IMR-90 (cell line): ENCODE measurements around the gene KRT74. TPM values are rescaled to one million over a fixed set of nuclear protein-coding genes. Genes with fewer than 3 reads are reported as not detected.

Experiments
- ATAC-seq: fragments of 200-7000 bp; cut with Tn5 transposase; 2 replicates; pipeline ENCODE4 v1.9.1; 2020; ENCODE audit warnings: low read depth, mild to moderate bottlenecking, moderate library complexity
- BruUV-seq: library from RNA; stranded (reverse); fragments of 400-500 nt; replicated peaks from 2 replicates; lab custom pipeline; 2021; lab: Mats Ljungman, UMichigan
- CTCF ChIA-PET: fragments of 300-600 bp; formaldehyde crosslinking; extraction: SDS; loops from one replicate; lab custom pipeline; 2021; ENCODE audit warnings: antibody characterized with exemption; lab: Yijun Ruan, JAX
- POLR2A ChIA-PET: fragments of 300-600 bp; sonication (Branson Sonifier 250); formaldehyde crosslinking; loops from one replicate; lab custom pipeline; 2022; ENCODE audit warnings: antibody characterized with exemption; ENCODE audit not compliant: unreplicated experiment; lab: Charles Lee
- DNase-seq: peaks from one replicate; pipeline ENCODE4 v3.0.0; 2013
- H2AFZ ChIP-seq: replicated peaks from 2 replicates; pipeline ENCODE3; 2013; ENCODE audit warnings: low read length, mild to moderate bottlenecking; ENCODE audit not compliant: poor library complexity
- H2AK5ac ChIP-seq: 2 replicates; pipeline ENCODE4 v1.6.1; 2013; ENCODE audit warnings: low read depth, low read length, inconsistent platforms
- H2AK9ac ChIP-seq: replicated peaks from 2 replicates; pipeline ENCODE3; 2013; ENCODE audit warnings: mild to moderate bottlenecking, low read depth, low read length, moderate library complexity; ENCODE audit not compliant: poor library complexity
- H2BK120ac ChIP-seq: 2 replicates; pipeline ENCODE4 v1.6.1; 2013; ENCODE audit warnings: low read depth, low read length, inconsistent platforms
- H2BK15ac ChIP-seq: 3 replicates; pipeline ENCODE4 v1.6.1; 2013; ENCODE audit warnings: low read depth, low read length, inconsistent platforms
- H2BK20ac ChIP-seq: 2 replicates; pipeline ENCODE4 v1.6.1; 2013; ENCODE audit warnings: low read depth, mild to moderate bottlenecking, inconsistent platforms, low read length, moderate library complexity
- H2BK5ac ChIP-seq: 2 replicates; pipeline ENCODE4 v1.6.1; 2013; ENCODE audit warnings: mild to moderate bottlenecking, low read depth, low read length, inconsistent platforms; ENCODE audit not compliant: poor library complexity, severe bottlenecking
- H3K14ac ChIP-seq: replicated peaks from 2 replicates; pipeline ENCODE4 v1.6.1; 2013; ENCODE audit warnings: low read depth, low read length, inconsistent platforms
- H3K18ac ChIP-seq: 2 replicates; pipeline ENCODE4 v1.6.1; 2013; ENCODE audit warnings: low read depth, low read length, control low read depth
- H3K23ac ChIP-seq: 2 replicates; pipeline ENCODE4 v1.6.1; 2013; ENCODE audit warnings: low read depth, low read length, inconsistent platforms
- H3K27ac ChIP-seq: 2 replicates; pipeline ENCODE4 v1.5.1; 2013; ENCODE audit warnings: mild to moderate bottlenecking, control low read depth, low read length; ENCODE audit not compliant: insufficient read depth
- H3K27me3 ChIP-seq: 2 replicates; pipeline ENCODE4 v1.6.1; 2013; ENCODE audit warnings: low read length; ENCODE audit not compliant: control insufficient read depth, insufficient read depth
- H3K36me3 ChIP-seq: 2 replicates; pipeline ENCODE4 v1.6.1; 2013; ENCODE audit warnings: low read length, mixed read lengths; ENCODE audit not compliant: control insufficient read depth, insufficient read depth
- H3K4ac ChIP-seq: 2 replicates; pipeline ENCODE4 v1.6.1; 2013; ENCODE audit warnings: low read depth, low read length, inconsistent platforms
- H3K4me1 ChIP-seq: 2 replicates; pipeline ENCODE4 v1.6.1; 2013; ENCODE audit warnings: low read length, mixed read lengths; ENCODE audit not compliant: control insufficient read depth, insufficient read depth
- H3K4me2 ChIP-seq: 2 replicates; pipeline ENCODE4 v1.6.1; 2013; ENCODE audit warnings: low read depth, mild to moderate bottlenecking, control low read depth, low read length, moderate library complexity
- H3K4me3 ChIP-seq: 2 replicates; pipeline ENCODE4 v1.5.1; 2013; ENCODE audit warnings: low read depth, mild to moderate bottlenecking, control low read depth, low read length, moderate library complexity; ENCODE audit not compliant: insufficient read depth
- H3K56ac ChIP-seq: 2 replicates; pipeline ENCODE4 v1.6.1; 2013; ENCODE audit warnings: low read length, inconsistent platforms; ENCODE audit not compliant: insufficient read depth; ENCODE audit errors: extremely low read depth
- H3K79me1 ChIP-seq, 2 experiments: 2 replicates each; pipeline ENCODE4 v1.6.1; 2013; ENCODE audit warnings: low read length in 2 of 2, inconsistent platforms in 1 of 2, low read depth in 1 of 2
- H3K9ac ChIP-seq: 2 replicates; pipeline ENCODE4 v1.6.1; 2013; ENCODE audit warnings: low read depth, low read length, control low read depth
- H3K9me1 ChIP-seq: 2 replicates; pipeline ENCODE4 v1.6.1; 2013; ENCODE audit warnings: low read length, inconsistent platforms; ENCODE audit not compliant: insufficient read depth
- H3K9me3 ChIP-seq: 2 replicates; pipeline ENCODE4 v1.6.1; 2013; ENCODE audit warnings: low read length; ENCODE audit not compliant: control insufficient read depth, insufficient read depth
- H4K20me1 ChIP-seq: 2 replicates; pipeline ENCODE4 v1.6.1; 2013; ENCODE audit warnings: low read length, inconsistent platforms; ENCODE audit not compliant: insufficient read depth
- H4K5ac ChIP-seq: 2 replicates; pipeline ENCODE4 v1.6.1; 2013; ENCODE audit warnings: mild to moderate bottlenecking, low read depth, low read length, control low read depth
- H4K8ac ChIP-seq, 2 experiments: 2 replicates each; pipeline ENCODE4 v1.6.1; 2013; ENCODE audit warnings: low read depth in 2 of 2, low read length in 2 of 2, control low read depth in 1 of 2, inconsistent platforms in 1 of 2
- H4K91ac ChIP-seq: 2 replicates; pipeline ENCODE4 v1.6.1; 2013; ENCODE audit warnings: low read depth, low read length, inconsistent platforms; ENCODE audit not compliant: insufficient read depth
- BHLHE40 ChIP-seq: fragments of 150-350 bp; IDR thresholded peaks from 2 replicates; pipeline ENCODE4 v1.6.1; 2016; ENCODE audit warnings: mild to moderate bottlenecking, low read depth, low read length
- CEBPB ChIP-seq: IDR thresholded peaks from 2 replicates; pipeline ENCODE4 v1.6.1; 2012; ENCODE audit warnings: low read depth, low read length, improper control_type of control experiment
- CHD1 ChIP-seq: IDR thresholded peaks from 2 replicates; pipeline ENCODE4 v1.6.1; 2012; ENCODE audit warnings: low read depth, low read length, improper control_type of control experiment
- ELK1 ChIP-seq: fragments of 150-350 bp; IDR thresholded peaks from 2 replicates; pipeline ENCODE4 v1.6.1; 2016; ENCODE audit warnings: low read depth, mild to moderate bottlenecking, low read length, moderate library complexity, borderline replicate concordance
- FOS ChIP-seq: fragments of 150-350 bp; IDR thresholded peaks from 2 replicates; pipeline ENCODE4 v1.6.1; 2016; ENCODE audit warnings: low read depth, low read length
- MAFK ChIP-seq: IDR thresholded peaks from 2 replicates; pipeline ENCODE4 v1.6.1; 2012; ENCODE audit warnings: low read depth, low read length, improper control_type of control experiment
- MAZ ChIP-seq: IDR thresholded peaks from 2 replicates; pipeline ENCODE4 v1.6.1; 2012; ENCODE audit warnings: low read depth, mild to moderate bottlenecking, low read length, improper control_type of control experiment, moderate library complexity, borderline replicate concordance
- MXI1 ChIP-seq: IDR thresholded peaks from 2 replicates; pipeline ENCODE4 v1.6.1; 2012; ENCODE audit warnings: low read depth, mild to moderate bottlenecking, low read length, moderate library complexity, borderline replicate concordance
- NFE2L2 ChIP-seq: fragments of 150-350 bp; IDR thresholded peaks from 2 replicates; pipeline ENCODE4 v1.6.1; 2016; ENCODE audit warnings: low read depth, mild to moderate bottlenecking, low read length
- POLR2A ChIP-seq: IDR thresholded peaks from 2 replicates; pipeline ENCODE4 v1.6.1; 2012; ENCODE audit warnings: mild to moderate bottlenecking, low read depth, low read length
- RAD21 ChIP-seq: IDR thresholded peaks from 2 replicates; pipeline ENCODE4 v1.6.1; 2012; ENCODE audit warnings: low read length, improper control_type of control experiment
- RCOR1 ChIP-seq: IDR thresholded peaks from 2 replicates; pipeline ENCODE4 v1.6.1; 2012; ENCODE audit warnings: mild to moderate bottlenecking, low read length, improper control_type of control experiment; ENCODE audit not compliant: insufficient replicate concordance
- RFX5 ChIP-seq: IDR thresholded peaks from 2 replicates; pipeline ENCODE4 v1.8.0; 2012; ENCODE audit warnings: low read depth, mild to moderate bottlenecking, low read length, moderate library complexity
- SMC3 ChIP-seq: fragments of 150-350 bp; IDR thresholded peaks from 2 replicates; pipeline ENCODE4 v1.6.1; 2016; ENCODE audit warnings: low read depth, mild to moderate bottlenecking, antibody characterized with exemption, low read length, moderate library complexity
- USF2 ChIP-seq: fragments of 150-350 bp; IDR thresholded peaks from 2 replicates; pipeline ENCODE4 v1.6.1; 2017; ENCODE audit warnings: mild to moderate bottlenecking, antibody characterized with exemption, low read length, low read depth
- WGBS, 2 experiments: methylation state at CpG; one replicate each; pipeline versions ENCODE4 v1.1.5 to v1.1.7; 2013; ENCODE audit warnings: missing lambda C conversion rate in 2 of 2; ENCODE audit not compliant: insufficient read length in 1 of 2; ENCODE audit errors: extremely low coverage in 2 of 2; 5-methylcytosine and 5-hydroxymethylcytosine counted together
- dilution Hi-C: fragments of 300-500 bp; cut with HindIII; formaldehyde crosslinking; loops from one replicate; pipeline ENCODE4 v1.14.3; 2018; ENCODE audit warnings: low sequenced_read_pairs; ENCODE audit not compliant: unreplicated experiment
- in situ Hi-C: fragments of 300-500 bp; cut with MboI; formaldehyde crosslinking; loops from 3 replicates; pipeline ENCODE4 v1.14.3; 2019; ENCODE audit warnings: low sequenced_read_pairs, inconsistent platforms, mixed read lengths
- intact Hi-C: fragments of 100-400 bp; cut with micrococcal nuclease; formaldehyde crosslinking; loops from 2 replicates; pipeline ENCODE4 v1.10.0; 2022
- polyA plus RNA-seq, 3 experiments: library from polyadenylated mRNA; depleted of rRNA; stranded (reverse); fragments of >200 nt; gene quantifications; 2 replicates each; pipeline ENCODE4 v1.2.3, GENCODE V29; 2012; ENCODE audit warnings: low replicate concordance in 1 of 3
- total RNA-seq: library from RNA; depleted of rRNA; stranded (reverse); fragments of >200 nt; gene quantifications from 2 replicates; pipeline ENCODE4 v1.2.3, GENCODE V29; 2012
- TF ChIP-seq, protein P1 (sequence below): conservative IDR thresholded peaks from 2 replicates; pipeline ENCODE4 v1.5.1; 2012; ENCODE audit warnings: mild to moderate bottlenecking, low read depth, low read length, improper control_type of control experiment

Gene KRT74
- total and polyA plus RNA-seq, 2 of the 4 experiments (the other 2 are of a cell fraction), result not detected

GRCh38 chr12:52607314-52607713, 33.7 kb upstream of the KRT74 start:
- Histone ChIP-seq H3K9me3 (no peaks in the 10 kb centered on the region), H4K5ac (no peak overlapping the region), H3K79me1 (no peaks in the 10 kb centered on the region), H3K18ac (no peak overlapping the region), H3K9ac (no peak overlapping the region), H2BK120ac (no peak overlapping the region), H3K4ac (no peak overlapping the region), H3K14ac (no peak overlapping the region), H3K4me2 (no peak overlapping the region), H3K36me3 (no peaks in the 10 kb centered on the region), H4K8ac (no peak overlapping the region), H4K20me1 (no peaks in the 10 kb centered on the region), H3K4me3 (no peak overlapping the region), H3K9me1 (no peaks in the 10 kb centered on the region), H3K27me3 (peaks cover 39% of the 10 kb centered on the region), H2BK15ac (no peak overlapping the region), H2AK5ac (no peak overlapping the region), H2AFZ (no peak overlapping the region), H3K27ac (no peak overlapping the region), H2BK5ac (no peak overlapping the region), H3K4me1 (no peaks in the 10 kb centered on the region), H3K56ac (no peak overlapping the region), H2BK20ac (no peak overlapping the region), H4K91ac (no peak overlapping the region), H2AK9ac (no peak overlapping the region), H3K23ac (no peak overlapping the region)
- dilution Hi-C loops, result no loop called here
- in situ Hi-C loops, result no loop called here
- CTCF ChIA-PET, result no interaction called here
- POLR2A ChIA-PET, result no interaction called here
- TF ChIP-seq RFX5 (no peak), CHD1 (no peak), ELK1 (no peak), USF2 (no peak), RCOR1 (no peak), MXI1 (no peak), MAZ (no peak), SMC3 (no peak), BHLHE40 (no peak), RAD21 (no peak), CEBPB (no peak), NFE2L2 (no peak), FOS (no peak), POLR2A (no peak), MAFK (no peak)
- TF ChIP-seq, protein P1, sequence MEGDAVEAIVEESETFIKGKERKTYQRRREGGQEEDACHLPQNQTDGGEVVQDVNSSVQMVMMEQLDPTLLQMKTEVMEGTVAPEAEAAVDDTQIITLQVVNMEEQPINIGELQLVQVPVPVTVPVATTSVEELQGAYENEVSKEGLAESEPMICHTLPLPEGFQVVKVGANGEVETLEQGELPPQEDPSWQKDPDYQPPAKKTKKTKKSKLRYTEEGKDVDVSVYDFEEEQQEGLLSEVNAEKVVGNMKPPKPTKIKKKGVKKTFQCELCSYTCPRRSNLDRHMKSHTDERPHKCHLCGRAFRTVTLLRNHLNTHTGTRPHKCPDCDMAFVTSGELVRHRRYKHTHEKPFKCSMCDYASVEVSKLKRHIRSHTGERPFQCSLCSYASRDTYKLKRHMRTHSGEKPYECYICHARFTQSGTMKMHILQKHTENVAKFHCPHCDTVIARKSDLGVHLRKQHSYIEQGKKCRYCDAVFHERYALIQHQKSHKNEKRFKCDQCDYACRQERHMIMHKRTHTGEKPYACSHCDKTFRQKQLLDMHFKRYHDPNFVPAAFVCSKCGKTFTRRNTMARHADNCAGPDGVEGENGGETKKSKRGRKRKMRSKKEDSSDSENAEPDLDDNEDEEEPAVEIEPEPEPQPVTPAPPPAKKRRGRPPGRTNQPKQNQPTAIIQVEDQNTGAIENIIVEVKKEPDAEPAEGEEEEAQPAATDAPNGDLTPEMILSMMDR, result no peak
- WGBS, 2 experiments, result no CpG with 5 or more reads among the region's 1 CpG
- ATAC-seq (no peak), DNase-seq (no peak)
- intact Hi-C loops, result no loop called here
- BruUV-seq, result no TSS peak
